HEK293T (cell line): ENCODE data around the gene SLC35B4.

Source experiments
- BHLHE40 ChIP-seq: fragments of 450-650 bp; IDR thresholded peaks from 2 replicates; pipeline ENCODE4 v1.6.1; 2016; ENCODE audit warnings: mild to moderate bottlenecking, moderate library complexity, borderline replicate concordance
- HDGF ChIP-seq: fragments of 450-650 bp; IDR thresholded peaks from 2 replicates; pipeline ENCODE4 v1.6.1; 2017; ENCODE audit warnings: antibody characterized with exemption, borderline replicate concordance

GRCh38 chr7:134254311-134254710 lies 62.4 kb downstream of the SLC35B4 start:
- TF ChIP-seq BHLHE40 (no peak), HDGF (no peak)
